Measurements from ENCODE around the gene C19orf67. TPM values are rescaled to one million over a fixed set of nuclear protein-coding genes. Genes with fewer than 3 reads are reported as not detected.

Gene C19orf67
- total RNA-seq, 1 donor from 2014 or later: not detected

- Mint-ChIP-seq H3K9me3 (ENCODE audit: unreplicated experiment) (no peaks in the 10 kb centered on the region), H3K4me3 (ENCODE audit: unreplicated experiment) (no peak overlapping the region), H3K27ac (ENCODE audit: unreplicated experiment) (no peak overlapping the region), H3K36me3 (ENCODE audit: low read depth, unreplicated experiment) (no peaks in the 10 kb centered on the region), H3K27me3 (ENCODE audit: low read depth, unreplicated experiment) (no peaks in the 10 kb centered on the region), H3K4me1 (ENCODE audit: low read depth, unreplicated experiment) (peaks cover 19% of the 10 kb centered on the region)
- H3K4me2 ChIP-seq (ENCODE audit: low read length): no peak overlapping the region
- no peak for TF ChIP-seq EZH2 (IDR thresholded peaks at IDR 0.05; ENCODE audit: insufficient read depth, low read length)
- TF ChIP-seq CTCF (IDR thresholded peaks at IDR 0.05; ENCODE audit: insufficient read depth, low read depth, low read length): no peak
- no peak overlapping the region for H3K27ac ChIP-seq (ENCODE audit: low read depth, low read length)
- DNase-seq (ENCODE audit: low read depth): no peak
- no peak for FAIRE-seq
- H3K9me3 ChIP-seq (ENCODE audit: insufficient read depth, low read depth, low read length): no peaks in the 10 kb centered on the region
- H3K79me2 ChIP-seq (ENCODE audit: insufficient read depth, low read length): peaks cover 24% of the 10 kb centered on the region
- no peak overlapping the region for H3K9ac ChIP-seq (ENCODE audit: low read length)
- H3K4me3 ChIP-seq (ENCODE audit: insufficient read depth, low read depth, low read length): no peak overlapping the region
- peaks cover 21% of the 10 kb centered on the region for H4K20me1 ChIP-seq (ENCODE audit: insufficient read depth, low read length)
- H3K4me1 ChIP-seq (ENCODE audit: insufficient read depth, low read length): peaks cover 19% of the 10 kb centered on the region
- no peaks in the 10 kb centered on the region for H3K36me3 ChIP-seq (ENCODE audit: insufficient read depth, low read length)
- no peak overlapping the region for H2AFZ ChIP-seq (ENCODE audit: low read depth, low read length)
- H3K27me3 ChIP-seq (ENCODE audit: insufficient read depth, low read length): no peaks in the 10 kb centered on the region
These were observed 34.3 kb upstream of the C19orf67 start for GRCh38 chr19:14119644-14120496.

- TF ChIP-seq CTCF (IDR thresholded peaks at IDR 0.05; ENCODE audit: insufficient read depth, low read depth, low read length): no peak
- no peak for TF ChIP-seq EZH2 (IDR thresholded peaks at IDR 0.05; ENCODE audit: insufficient read depth, low read length)
- Mint-ChIP-seq H3K4me3 (ENCODE audit: unreplicated experiment) (peak overlapping the region; percentile 82), H3K27me3 (ENCODE audit: low read depth, unreplicated experiment) (no peaks in the 10 kb centered on the region), H3K36me3 (ENCODE audit: low read depth, unreplicated experiment) (no peaks in the 10 kb centered on the region), H3K27ac (ENCODE audit: unreplicated experiment) (no peak overlapping the region), H3K9me3 (ENCODE audit: unreplicated experiment) (no peaks in the 10 kb centered on the region), H3K4me1 (ENCODE audit: low read depth, unreplicated experiment) (peaks cover 19% of the 10 kb centered on the region)
- Histone ChIP-seq H2AFZ (ENCODE audit: low read depth, low read length) (peak overlapping the region; percentile 71), H3K36me3 (ENCODE audit: insufficient read depth, low read length) (no peaks in the 10 kb centered on the region), H3K4me3 (ENCODE audit: insufficient read depth, low read depth, low read length) (no peak overlapping the region), H3K9ac (ENCODE audit: low read length) (peak overlapping the region; percentile 79), H3K27ac (ENCODE audit: low read depth, low read length) (no peak overlapping the region), H4K20me1 (ENCODE audit: insufficient read depth, low read length) (peaks cover 27% of the 10 kb centered on the region), H3K27me3 (ENCODE audit: insufficient read depth, low read length) (no peaks in the 10 kb centered on the region), H3K9me3 (ENCODE audit: insufficient read depth, low read depth, low read length) (no peaks in the 10 kb centered on the region), H3K4me1 (ENCODE audit: insufficient read depth, low read length) (peaks cover 19% of the 10 kb centered on the region), H3K4me2 (ENCODE audit: low read length) (peak overlapping the region; percentile 88), H3K79me2 (ENCODE audit: insufficient read depth, low read length) (peaks cover 31% of the 10 kb centered on the region)
- FAIRE-seq (no peak), DNase-seq (ENCODE audit: low read depth) (no peak)
These were observed 33.6 kb upstream of the C19orf67 start for GRCh38 chr19:14119146-14119545.
